HEK293 (cell line): ENCODE measurements around the gene DPEP3.

Source experiments
- OVOL3 ChIP-seq: fragments of 450-650 bp; formaldehyde crosslinking; IDR thresholded peaks from 2 replicates; pipeline ENCODE4 v1.5.1; 2016; ENCODE audit warnings: missing biosample characterization, missing genetic modification characterization
- ZBTB26 ChIP-seq: fragments of 450-650 bp; formaldehyde crosslinking; optimal IDR thresholded peaks from 2 replicates; pipeline ENCODE3; 2016; ENCODE audit warnings: missing biosample characterization, mild to moderate bottlenecking, missing genetic modification characterization
- ZBTB44 ChIP-seq: fragments of 450-650 bp; IDR thresholded peaks from 2 replicates; pipeline ENCODE4 v1.5.1; 2018; ENCODE audit warnings: missing biosample characterization, mild to moderate bottlenecking, missing genetic modification characterization
- ZBTB49 ChIP-seq: fragments of 450-650 bp; formaldehyde crosslinking; IDR thresholded peaks from 2 replicates; pipeline ENCODE4 v1.5.1; 2016; ENCODE audit warnings: missing biosample characterization, missing genetic modification characterization, low read depth
- ZBTB6 ChIP-seq: fragments of 450-650 bp; formaldehyde crosslinking; IDR thresholded peaks from 2 replicates; pipeline ENCODE4 v1.5.1; 2017; ENCODE audit warnings: missing biosample characterization, missing genetic modification characterization
- ZBTB8A ChIP-seq: fragments of 450-650 bp; formaldehyde crosslinking; IDR thresholded peaks from 2 replicates; pipeline ENCODE4 v1.5.1; 2016; ENCODE audit warnings: missing biosample characterization, missing genetic modification characterization
- ZFP69B ChIP-seq: fragments of 450-650 bp; formaldehyde crosslinking; IDR thresholded peaks from 2 replicates; pipeline ENCODE4 v1.5.1; 2016; ENCODE audit warnings: missing biosample characterization, missing genetic modification characterization
- ZNF133 ChIP-seq: fragments of 450-650 bp; formaldehyde crosslinking; IDR thresholded peaks from 2 replicates; pipeline ENCODE4 v1.5.1; 2016; ENCODE audit warnings: missing biosample characterization, missing genetic modification characterization
- ZNF155 ChIP-seq: fragments of 450-650 bp; formaldehyde crosslinking; IDR thresholded peaks from 2 replicates; pipeline ENCODE4 v1.5.1; 2016; ENCODE audit warnings: missing biosample characterization, missing genetic modification characterization
- ZNF221 ChIP-seq: fragments of 450-650 bp; formaldehyde crosslinking; IDR thresholded peaks from 2 replicates; pipeline ENCODE4 v1.5.1; 2017; ENCODE audit warnings: missing biosample characterization, missing genetic modification characterization, borderline replicate concordance
- ZNF335 ChIP-seq: fragments of 450-650 bp; formaldehyde crosslinking; conservative IDR thresholded peaks from 2 replicates; pipeline ENCODE4 v1.5.1; 2016; ENCODE audit warnings: missing biosample characterization, missing genetic modification characterization
- ZNF366 ChIP-seq: fragments of 450-650 bp; formaldehyde crosslinking; conservative IDR thresholded peaks from 2 replicates; pipeline ENCODE4 v1.5.1; 2016; ENCODE audit warnings: missing biosample characterization, missing genetic modification characterization
- ZNF426 ChIP-seq: fragments of 450-650 bp; formaldehyde crosslinking; IDR thresholded peaks from 2 replicates; pipeline ENCODE4 v1.5.1; 2017; ENCODE audit warnings: missing biosample characterization, missing genetic modification characterization, mild to moderate bottlenecking, inconsistent platforms, moderate library complexity
- ZNF449 ChIP-seq: fragments of 450-650 bp; formaldehyde crosslinking; IDR thresholded peaks from 2 replicates; pipeline ENCODE4 v1.5.1; 2017; ENCODE audit warnings: missing biosample characterization, mild to moderate bottlenecking, missing genetic modification characterization, moderate library complexity
- ZNF529 ChIP-seq: fragments of 450-650 bp; formaldehyde crosslinking; IDR thresholded peaks from 2 replicates; pipeline ENCODE4 v1.5.1; 2017; ENCODE audit warnings: missing genetic modification characterization, missing biosample characterization; ENCODE audit not compliant: insufficient replicate concordance
- ZNF561 ChIP-seq: fragments of 450-650 bp; IDR thresholded peaks from 2 replicates; pipeline ENCODE4 v1.5.1; 2018; ENCODE audit warnings: missing biosample characterization, missing genetic modification characterization, borderline replicate concordance
- ZNF658 ChIP-seq: fragments of 450-650 bp; formaldehyde crosslinking; IDR thresholded peaks from 2 replicates; pipeline ENCODE4; 2016; ENCODE audit warnings: missing biosample characterization, missing genetic modification characterization
- ZNF692 ChIP-seq: fragments of 450-650 bp; formaldehyde crosslinking; IDR thresholded peaks from 2 replicates; pipeline ENCODE4 v1.5.1; 2016; ENCODE audit warnings: missing biosample characterization, missing genetic modification characterization
- ZNF704 ChIP-seq: fragments of 450-650 bp; formaldehyde crosslinking; IDR thresholded peaks from 2 replicates; pipeline ENCODE4 v1.5.1; 2016; ENCODE audit warnings: missing biosample characterization, missing genetic modification characterization
- ZNF76 ChIP-seq: fragments of 450-650 bp; formaldehyde crosslinking; IDR thresholded peaks from 2 replicates; pipeline ENCODE4; 2016; ENCODE audit warnings: low read depth, missing biosample characterization, missing genetic modification characterization, borderline replicate concordance
- ZNF792 ChIP-seq: fragments of 450-650 bp; formaldehyde crosslinking; IDR thresholded peaks from 2 replicates; pipeline ENCODE4 v1.5.1; 2016; ENCODE audit warnings: missing biosample characterization, missing genetic modification characterization
- ZNF830 ChIP-seq: fragments of 450-650 bp; IDR thresholded peaks from 2 replicates; pipeline ENCODE4 v1.5.0; 2018; ENCODE audit warnings: missing biosample characterization, missing genetic modification characterization, low read depth, mild to moderate bottlenecking, moderate library complexity
- ZNF837 ChIP-seq: fragments of 450-650 bp; formaldehyde crosslinking; IDR thresholded peaks from 2 replicates; pipeline ENCODE4 v1.5.1; 2016; ENCODE audit warnings: missing biosample characterization, missing genetic modification characterization
- ZNF843 ChIP-seq: fragments of 450-650 bp; formaldehyde crosslinking; IDR thresholded peaks from 2 replicates; pipeline ENCODE4 v1.5.1; 2016; ENCODE audit warnings: missing biosample characterization, missing genetic modification characterization
- ZSCAN18 ChIP-seq: fragments of 450-650 bp; formaldehyde crosslinking; IDR thresholded peaks from 2 replicates; pipeline ENCODE4 v1.5.1; 2016; ENCODE audit warnings: missing biosample characterization, missing genetic modification characterization
- ZSCAN5A ChIP-seq: fragments of 450-650 bp; formaldehyde crosslinking; IDR thresholded peaks from 2 replicates; pipeline ENCODE4 v1.5.1; 2016; ENCODE audit warnings: missing biosample characterization, missing genetic modification characterization
- ZXDB ChIP-seq: fragments of 450-650 bp; formaldehyde crosslinking; IDR thresholded peaks from 2 replicates; pipeline ENCODE4 v1.5.1; 2016; ENCODE audit warnings: missing biosample characterization, missing genetic modification characterization

The DPEP3 gene

GRCh38 chr16:67967958-67968399, 12.3 kb downstream of the DPEP3 start (continued):
- TF ChIP-seq ZNF692 (tag by site-specific recombination) (peak; percentile 91), ZBTB8A (no peak), ZSCAN18 (tag by site-specific recombination) (no peak), ZBTB6 (tag by site-specific recombination) (no peak), ZNF529 (no peak), ZXDB (tag by site-specific recombination) (no peak), ZNF843 (tag by site-specific recombination) (no peak), ZNF704 (tag by site-specific recombination) (no peak), ZNF837 (tag by site-specific recombination) (no peak), ZNF366 (tag by site-specific recombination) (no peak), ZBTB26 (tag by site-specific recombination) (peak; percentile 93), OVOL3 (tag by site-specific recombination) (no peak), ZNF426 (tag by site-specific recombination) (no peak), ZNF155 (no peak), ZNF133 (no peak), ZNF830 (tag by site-specific recombination) (no peak), ZNF561 (tag by site-specific recombination) (no peak), ZNF221 (tag by site-specific recombination) (no peak), ZBTB44 (tag by site-specific recombination) (no peak), ZNF76 (tag by site-specific recombination) (0 out of 2 replicates have a peak, but pooled peaks have one; percentile 29), ZNF335 (tag by site-specific recombination) (0 out of 2 replicates have a peak, but pooled peaks have one; percentile 2), ZNF658 (tag by site-specific recombination) (no peak), ZBTB49 (tag by site-specific recombination) (no peak), ZNF449 (peak; percentile 21; the same call in 1 of the 2 replicates), ZSCAN5A (tag by site-specific recombination) (no peak), ZNF792 (tag by site-specific recombination) (no peak), ZFP69B (peak; percentile 72)
